Inferior parietal cortex (tissue), 1 donor: ENCODE data around the gene LSM5.

ENCODE experiments used
- DNase-seq: peaks from one replicate; pipeline ENCODE4 v3.0.0-alpha.2; 2016; ENCODE audit errors: extremely low spot score

LSM5 gene

GRCh38 chr7:32490127-32490796 is at the start of gene LSM5:
Gene LSM5, minus strand, starts transcription at chr7:32490380. Its CDS starts 15 bp downstream, at chr7:32490365.
- peak; percentile 95 for DNase-seq

- no peak for DNase-seq
These were observed 49.2 kb upstream of the LSM5 start for GRCh38 chr7:32539366-32539765.

GRCh38 chr7:32537760-32538159 is 47.6 kb upstream of the LSM5 start:
- DNase-seq = no peak

GRCh38 chr7:32536585-32536984 is 46.4 kb upstream of the LSM5 start:
- no peak for DNase-seq

GRCh38 chr7:32536016-32536415 is 45.8 kb upstream of the LSM5 start:
- no peak for DNase-seq

- DNase-seq = no peak
These were observed 45.1 kb upstream of the LSM5 start for GRCh38 chr7:32535162-32535702.

GRCh38 chr7:32533276-32534029 is 43.3 kb upstream of the LSM5 start:
- DNase-seq = no peak

GRCh38 chr7:32532716-32533115 is 42.5 kb upstream of the LSM5 start:
- no peak for DNase-seq

GRCh38 chr7:32532086-32532485 is 41.9 kb upstream of the LSM5 start:
- no peak for DNase-seq

GRCh38 chr7:32531402-32531801 is 41.2 kb upstream of the LSM5 start:
- DNase-seq = no peak

- no peak for DNase-seq
These were observed 35.7 kb upstream of the LSM5 start for GRCh38 chr7:32525839-32526238.

- no peak for DNase-seq
These were observed 34.5 kb upstream of the LSM5 start for GRCh38 chr7:32524631-32525030.

GRCh38 chr7:32522746-32523530 is 32.8 kb upstream of the LSM5 start:
- no peak for DNase-seq

- no peak for DNase-seq
These were observed 29.6 kb upstream of the LSM5 start for GRCh38 chr7:32519763-32520162.

- DNase-seq = no peak
These were observed 28.5 kb upstream of the LSM5 start for GRCh38 chr7:32518534-32519140.

- no peak for DNase-seq
These were observed 26.4 kb upstream of the LSM5 start for GRCh38 chr7:32516551-32517100.

- no peak for DNase-seq
These were observed 25.8 kb upstream of the LSM5 start for GRCh38 chr7:32515890-32516550.

GRCh38 chr7:32513210-32513609 is 23.0 kb upstream of the LSM5 start:
- no peak for DNase-seq

GRCh38 chr7:32511791-32512190 is 21.6 kb upstream of the LSM5 start:
- DNase-seq = no peak

- DNase-seq = no peak
These were observed 17.2 kb upstream of the LSM5 start for GRCh38 chr7:32507414-32507813.
